ENCODE results near the gene XYLT2. TPM values are rescaled to one million over a fixed set of nuclear protein-coding genes. Genes with fewer than 3 reads are reported as not detected.

The XYLT2 gene
- polyA plus RNA-seq, 1 experiment, result 25.0 TPM

- no peak for DNase-seq (ENCODE audit: low read depth)
- H3K36me3 ChIP-seq (ENCODE audit: control insufficient read depth, insufficient read depth, low read length), result peaks cover 21% of the 10 kb centered on the region
- ChIA-PET CTCF (interaction anchor here (0.8 to 2.4 kb wide), 5 partner anchors 10 to 19 kb away, joined by 3 to 11 read pairs (median 5); partner anchors contain the start of gene LRRC59), POLR2A (no interaction called here)
- no peak overlapping the region for H3K4me3 ChIP-seq (ENCODE audit: low read depth, low read length)
- no peaks in the 10 kb centered on the region for H3K27me3 ChIP-seq (ENCODE audit: control insufficient read depth, insufficient read depth, low read length)
- TF ChIP-seq CTCF (IDR thresholded peaks at IDR 0.05; ENCODE audit: insufficient read depth, low read depth, low read length), result no peak
Observed at GRCh38 chr17:50381260-50381815, 35.4 kb downstream of the XYLT2 start.

- no peak for DNase-seq (ENCODE audit: low read depth)
- Histone ChIP-seq H3K36me3 (ENCODE audit: control insufficient read depth, insufficient read depth, low read length) (peaks cover 25% of the 10 kb centered on the region), H3K27me3 (ENCODE audit: control insufficient read depth, insufficient read depth, low read length) (no peaks in the 10 kb centered on the region), H3K4me3 (ENCODE audit: low read depth, low read length) (no peak overlapping the region)
- TF ChIP-seq CTCF (IDR thresholded peaks at IDR 0.05; ENCODE audit: insufficient read depth, low read depth, low read length), result no peak
- ChIA-PET POLR2A (no interaction called here), CTCF (interaction anchor here (0.8 to 2.4 kb wide), 5 partner anchors 9 to 20 kb away, joined by 3 to 11 read pairs (median 5); partner anchors contain the start of gene LRRC59)
Observed at GRCh38 chr17:50381920-50382319, 36.0 kb downstream of the XYLT2 start.

- Histone ChIP-seq H3K4me3 (ENCODE audit: low read depth, low read length) (no peak overlapping the region), H3K36me3 (ENCODE audit: control insufficient read depth, insufficient read depth, low read length) (peaks cover 34% of the 10 kb centered on the region), H3K27me3 (ENCODE audit: control insufficient read depth, insufficient read depth, low read length) (no peaks in the 10 kb centered on the region)
- CTCF ChIA-PET, result interaction anchor here (2.4 to 3.4 kb wide), 2 partner anchors 8 to 14 kb away, joined by 9 to 18 read pairs; partner anchors contain the start of gene LRRC59
- TF ChIP-seq CTCF (IDR thresholded peaks at IDR 0.05; ENCODE audit: insufficient read depth, low read depth, low read length), result no peak
- DNase-seq (ENCODE audit: low read depth), result no peak
- POLR2A ChIA-PET, result interaction anchor here (0.7 kb wide), 1 partner anchor 14 kb away, joined by 3 read pairs; no protein-coding TSS in a partner anchor
Observed at GRCh38 chr17:50382931-50383330, 37.0 kb downstream of the XYLT2 start.

- ChIA-PET POLR2A (no interaction called here), CTCF (interaction anchor here (0.6 kb wide), 1 partner anchor 542 kb away, joined by 3 read pairs; no protein-coding TSS in a partner anchor)
- TF ChIP-seq CTCF (IDR thresholded peaks at IDR 0.05; ENCODE audit: insufficient read depth, low read depth, low read length), result no peak
- DNase-seq (ENCODE audit: low read depth), result no peak
- Histone ChIP-seq H3K36me3 (ENCODE audit: control insufficient read depth, insufficient read depth, low read length) (peaks cover 47% of the 10 kb centered on the region), H3K4me3 (ENCODE audit: low read depth, low read length) (no peak overlapping the region), H3K27me3 (ENCODE audit: control insufficient read depth, insufficient read depth, low read length) (no peaks in the 10 kb centered on the region)
Observed at GRCh38 chr17:50386510-50386909, 40.6 kb downstream of the XYLT2 start.

GRCh38 chr17:50388728-50389127 lies 42.8 kb downstream of the XYLT2 start:
- ChIA-PET POLR2A (no interaction called here), CTCF (interaction anchor here (2.4 kb wide), 1 partner anchor 9 kb away, joined by 9 read pairs; the partner anchor contains the start of gene LRRC59)
- H3K36me3 ChIP-seq (ENCODE audit: control insufficient read depth, insufficient read depth, low read length), result peaks cover 49% of the 10 kb centered on the region
- no peak for TF ChIP-seq CTCF (IDR thresholded peaks at IDR 0.05; ENCODE audit: insufficient read depth, low read depth, low read length)
- H3K4me3 ChIP-seq (ENCODE audit: low read depth, low read length), result no peak overlapping the region
- H3K27me3 ChIP-seq (ENCODE audit: control insufficient read depth, insufficient read depth, low read length), result no peaks in the 10 kb centered on the region
- DNase-seq (ENCODE audit: low read depth), result no peak

All from BJ (cell line).